ENCODE results near the gene MARCKS. TPM values are rescaled to one million over a fixed set of nuclear protein-coding genes. Genes with fewer than 3 reads are reported as not detected.
"Not testable (repeated sequence)": the region's sequence is repeated elsewhere in the genome, so short reads cannot be mapped to it uniquely, and the experiment has no call there.

The MARCKS gene
- total RNA-seq, 1 donor from 2014 or later = 28.4 TPM

- intact Hi-C loops (cut with DNase I) = loop anchor here (10.0 kb wide), 1 partner anchor 1575 kb away; no protein-coding TSS in a partner anchor
- not testable (repeated sequence) for ATAC-seq; DNase-seq (ENCODE audit: missing footprints)
Observed at GRCh38 chr6:113910285-113910684, 53.1 kb downstream of the MARCKS start.

Other genes with a start within 250 kb of the MARCKS start
- gene HDAC2, start 113.8 kb downstream of the MARCKS start, total RNA-seq = 41.3 TPM

Measured in Right ventricle myocardium inferior (tissue), 1 donor.